T-helper 1 cell treated with Interleukin-12 subunit alpha and Interleukin-12 subunit beta and Interleukin-4 antibody, amounts not matched to agents 30 ng/mL and 1 ng/mL, for 36 hours (primary cell): ENCODE measurements around the gene GTPBP1. TPM values are rescaled to one million over a fixed set of nuclear protein-coding genes. Genes with fewer than 3 reads are reported as not detected.

Experiments used
- intact Hi-C: fragments of 100-400 bp; cut with micrococcal nuclease; formaldehyde crosslinking; loops from one replicate; pipeline ENCODE4 v1.15.1; 2024
- total RNA-seq: library from RNA; stranded (reverse); gene quantifications from 2 replicates; pipeline ENCODE4 v1.2.3, GENCODE V29; 2022

Gene GTPBP1
- total RNA-seq, 1 donor from 2014 or later = 104 TPM

DNA sequence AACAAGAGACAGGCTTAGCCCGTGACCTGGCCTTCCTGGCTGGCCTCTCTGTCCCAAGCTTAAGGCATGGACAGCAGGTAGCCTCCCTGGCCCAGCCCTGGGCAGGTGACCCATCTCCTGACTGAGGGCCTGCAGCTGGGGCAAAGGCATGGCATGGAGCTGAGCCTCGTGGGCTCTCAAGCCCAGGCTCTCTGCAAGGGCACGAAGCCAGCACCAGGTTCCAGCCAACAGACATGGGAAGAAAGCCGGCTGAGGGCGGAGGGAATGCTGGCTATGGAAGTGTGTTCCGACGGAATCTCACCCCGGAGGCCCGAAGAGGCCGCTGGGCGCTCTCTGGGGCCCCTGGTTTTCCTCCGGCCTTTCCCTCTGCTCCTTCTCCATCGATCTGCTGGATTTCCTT lies 75.3 kb downstream of the GTPBP1 start:
- intact Hi-C loops = no loop called here

DNA sequence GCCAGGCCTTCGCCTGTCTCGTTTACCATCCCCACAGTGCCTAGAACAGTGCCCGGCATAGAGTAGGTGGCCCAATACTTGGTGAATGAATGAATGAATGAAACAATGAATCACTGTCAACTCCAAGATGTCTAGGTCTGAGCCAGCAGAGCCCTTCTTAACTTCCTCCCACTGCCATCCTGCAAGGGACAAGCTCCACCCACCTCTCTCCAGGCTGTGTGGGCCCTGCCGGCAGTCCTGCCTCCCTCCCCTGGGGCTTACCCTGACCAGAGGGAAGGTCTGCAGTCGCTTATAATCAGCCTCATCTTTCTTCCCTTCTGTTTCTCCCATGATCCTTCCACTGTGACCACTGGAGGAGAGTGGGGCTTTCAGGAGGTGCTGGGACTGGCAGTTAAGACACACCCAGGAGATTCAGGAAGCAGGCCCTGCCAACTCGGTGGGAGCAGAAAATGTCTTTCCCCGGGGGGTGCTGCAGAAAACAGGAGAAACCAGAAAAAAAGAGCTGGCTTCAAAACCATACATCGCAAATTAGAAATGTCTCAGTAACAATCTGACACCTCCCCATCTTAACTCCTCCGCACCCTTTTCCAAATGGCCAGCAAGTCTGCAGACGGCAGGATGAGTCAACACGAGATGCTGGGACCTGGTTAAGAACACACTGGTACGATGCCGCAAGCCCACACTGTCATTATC lies 76.8 kb downstream of the GTPBP1 start:
- intact Hi-C loops = no loop called here

Other genes starting within 250 kb of the GTPBP1 start
- 0.95 and 0.98 TPM in 2 replicates for gene KDELR3, start 237.8 kb upstream of the GTPBP1 start, total RNA-seq
- 435 and 444 TPM in 2 replicates for gene DDX17, start 199.6 kb upstream of the GTPBP1 start, total RNA-seq
- 4.6 and 6.1 TPM in 2 replicates for gene DMC1, start 135.8 kb upstream of the GTPBP1 start, total RNA-seq
- 0.39 TPM in 1 of 2 replicates, not detected in the other for gene FAM227A, start 49.6 kb upstream of the GTPBP1 start, total RNA-seq
- 10.8 and 11.1 TPM in 2 replicates for gene CBY1, start 49.3 kb upstream of the GTPBP1 start, total RNA-seq
- gene TOMM22, start 24.0 kb upstream of the GTPBP1 start, total RNA-seq = 97.4 and 102 TPM in 2 replicates
- 74.6 and 77.6 TPM in 2 replicates for gene JOSD1, start 5.0 kb upstream of the GTPBP1 start, total RNA-seq
- 518 and 541 TPM in 2 replicates for gene SUN2, start 50.1 kb downstream of the GTPBP1 start, total RNA-seq
- 7.6 and 8.6 TPM in 2 replicates for gene DNAL4, start 88.2 kb downstream of the GTPBP1 start, total RNA-seq
- gene NPTXR, start 138.1 kb downstream of the GTPBP1 start, total RNA-seq = 1.3 and 1.6 TPM in 2 replicates
- gene CBX6, start 166.3 kb downstream of the GTPBP1 start, total RNA-seq = 96.2 and 99.5 TPM in 2 replicates